DND-41 (cell line): Measurements from ENCODE around the gene SLC12A7.
"Not testable (repeated sequence)": the region's sequence is repeated elsewhere in the genome, so short reads cannot be mapped to it uniquely, and the experiment has no call there.

Experiments
- CTCF ChIP-seq: IDR thresholded peaks from 2 replicates; pipeline ENCODE4 v1.5.1; 2012; ENCODE audit warnings: borderline replicate concordance, low read length, moderate library complexity, mild to moderate bottlenecking; ENCODE audit not compliant: poor library complexity, severe bottlenecking; ENCODE audit errors: extremely low read depth
- EZH2 ChIP-seq: IDR thresholded peaks from 3 replicates; pipeline ENCODE4 v1.6.1; 2012; ENCODE audit warnings: borderline replicate concordance, low read depth, mild to moderate bottlenecking, moderate library complexity, low read length, inconsistent platforms; ENCODE audit not compliant: severe bottlenecking

GRCh38 chr5:1000831-1001230, 111.0 kb downstream of the SLC12A7 start:
- TF ChIP-seq CTCF, EZH2: not testable (repeated sequence)
